ENCODE data around the gene ATP2B3.

- TF ChIP-seq, protein P1, sequence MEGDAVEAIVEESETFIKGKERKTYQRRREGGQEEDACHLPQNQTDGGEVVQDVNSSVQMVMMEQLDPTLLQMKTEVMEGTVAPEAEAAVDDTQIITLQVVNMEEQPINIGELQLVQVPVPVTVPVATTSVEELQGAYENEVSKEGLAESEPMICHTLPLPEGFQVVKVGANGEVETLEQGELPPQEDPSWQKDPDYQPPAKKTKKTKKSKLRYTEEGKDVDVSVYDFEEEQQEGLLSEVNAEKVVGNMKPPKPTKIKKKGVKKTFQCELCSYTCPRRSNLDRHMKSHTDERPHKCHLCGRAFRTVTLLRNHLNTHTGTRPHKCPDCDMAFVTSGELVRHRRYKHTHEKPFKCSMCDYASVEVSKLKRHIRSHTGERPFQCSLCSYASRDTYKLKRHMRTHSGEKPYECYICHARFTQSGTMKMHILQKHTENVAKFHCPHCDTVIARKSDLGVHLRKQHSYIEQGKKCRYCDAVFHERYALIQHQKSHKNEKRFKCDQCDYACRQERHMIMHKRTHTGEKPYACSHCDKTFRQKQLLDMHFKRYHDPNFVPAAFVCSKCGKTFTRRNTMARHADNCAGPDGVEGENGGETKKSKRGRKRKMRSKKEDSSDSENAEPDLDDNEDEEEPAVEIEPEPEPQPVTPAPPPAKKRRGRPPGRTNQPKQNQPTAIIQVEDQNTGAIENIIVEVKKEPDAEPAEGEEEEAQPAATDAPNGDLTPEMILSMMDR (IDR thresholded peaks at IDR 0.05), result no peak
- no peak for TF ChIP-seq POLR2A (IDR thresholded peaks at IDR 0.05)
Observed at GRCh38 chrX:153624196-153625091, 107.0 kb downstream of the ATP2B3 start.
